K562 (cell line): Measurements from ENCODE around the gene VEGFA. TPM values are rescaled to one million over a fixed set of nuclear protein-coding genes. Genes with fewer than 3 reads are reported as not detected.
A peak's percentile ranks its signal among the peaks of the same experiment; 100 is the strongest.

Source experiments
- CBX5 ChIP-seq: IDR thresholded peaks from 2 replicates; pipeline ENCODE4 v1.6.1; 2014; ENCODE audit warnings: low read depth, borderline replicate concordance
- CREBBP ChIP-seq: IDR thresholded peaks from one replicate; pipeline ENCODE4 v1.6.1; 2012; ENCODE audit warnings: low read depth, mild to moderate bottlenecking, control low read depth, inconsistent platforms, low read length
- JUND ChIP-seq, 2 experiments: IDR thresholded peaks; 2 replicates in 1 of 2; 3 replicates in 1 of 2; pipeline ENCODE4 v1.6.1; 2011; ENCODE audit warnings: borderline replicate concordance in 2 of 2, low read depth in 2 of 2, low read length in 2 of 2, improper control_type of control experiment in 1 of 2, missing biosample characterization in 1 of 2, missing genetic modification characterization in 1 of 2, missing genetic modification reagents in 1 of 2
- POLR2G ChIP-seq: fragments of 200-400 bp; formaldehyde crosslinking; IDR thresholded peaks from 2 replicates; pipeline ENCODE4 v1.6.1; 2017; ENCODE audit warnings: low read depth, mild to moderate bottlenecking, antibody characterized with exemption, low read length, moderate library complexity
- RCOR1 ChIP-seq, 2 experiments: IDR thresholded peaks; 2 replicates each; pipeline ENCODE4 v1.6.1; 2012; ENCODE audit warnings: low read depth in 2 of 2, low read length in 2 of 2, borderline replicate concordance in 1 of 2, improper control_type of control experiment in 1 of 2
- SAFB ChIP-seq: fragments of 200-400 bp; formaldehyde crosslinking; IDR thresholded peaks from 2 replicates; pipeline ENCODE4 v1.6.1; 2017; ENCODE audit warnings: low read depth, low read length, borderline replicate concordance
- ZBTB17 ChIP-seq: fragments of 450-650 bp; formaldehyde crosslinking; IDR thresholded peaks from 2 replicates; pipeline ENCODE4 v1.4.0; 2020; ENCODE audit warnings: mild to moderate bottlenecking
- ZNF140 ChIP-seq: fragments of 250-450 bp; sonication (Bioruptor Pico); IDR thresholded peaks from 2 replicates; pipeline ENCODE4 v1.8.0; 2021; ENCODE audit warnings: moderate library complexity, mild to moderate bottlenecking, inconsistent platforms
- ZNF639 ChIP-seq, 2 experiments: fragments of 200-800 bp in 1 of 2; sonication (Bioruptor generic) in 1 of 2; sonication (generic) in 1 of 2; formaldehyde crosslinking in 1 of 2; IDR thresholded peaks in 1 of 2; conservative IDR thresholded peaks in 1 of 2; 2 replicates each; pipeline versions ENCODE4 v1.5.0 to v1.6.1; 2016 to 2020; ENCODE audit warnings: missing compliant biosample characterization in 1 of 2, missing genetic modification characterization in 1 of 2, missing genetic modification reagents in 1 of 2
- polyA plus RNA-seq, 8 experiments: library from polyadenylated mRNA; depleted of rRNA in 4 of 8; stranded (reverse) in 5 of 8; unstranded in 3 of 8; fragments of >200 nt; fragmentation: Nextera tagmentation in 2 of 8; fragmentation: Illumina TruSeq in 1 of 8; extraction: Ambion mirVana in 2 of 8; extraction: Trizol in 1 of 8; gene quantifications; 2 replicates each; pipeline versions ENCODE4 v1.2.1 to v1.2.3, GENCODE V29; 2011 to 2014; ENCODE audit warnings: inconsistent platforms in 1 of 8, missing spikeins in 1 of 8
- total RNA-seq, 7 experiments: library from RNA; depleted of rRNA in 6 of 7; stranded (reverse); fragments of >200 nt in 6 of 7; fragmentation: Illumina TruSeq in 2 of 7; extraction: Trizol in 2 of 7; gene quantifications; 2 replicates each; pipeline versions ENCODE4 v1.2.1 to v1.2.3, GENCODE V29; 2011 to 2021; ENCODE audit warnings: low replicate concordance in 1 of 7
- TF ChIP-seq, protein P1 (sequence below), 2 experiments: fragments of 450-650 bp in 1 of 2; IDR thresholded peaks; 2 replicates each; pipeline ENCODE4 v1.6.1; 2011 to 2017; ENCODE audit warnings: low read depth in 2 of 2, antibody characterized with exemption in 1 of 2, borderline replicate concordance in 1 of 2, low read length in 1 of 2, mild to moderate bottlenecking in 1 of 2, mixed read lengths in 1 of 2; ENCODE audit not compliant: control insufficient read depth in 1 of 2
- TF ChIP-seq, protein P2 (sequence below): IDR thresholded peaks from 2 replicates; pipeline ENCODE4 v1.6.1; 2014; ENCODE audit warnings: antibody characterized with exemption
- TF ChIP-seq, protein P3 (sequence below): sonication (generic); formaldehyde crosslinking; IDR thresholded peaks from 2 replicates; pipeline ENCODE4 v1.8.1; 2022; ENCODE audit warnings: missing genetic modification reagents
- TF ChIP-seq, protein P4 (sequence below): fragments of 450-650 bp; conservative IDR thresholded peaks from 2 replicates; pipeline ENCODE4 v1.6.1; 2016; ENCODE audit warnings: missing genetic modification characterization, low read depth, mild to moderate bottlenecking, control low read depth, missing compliant biosample characterization
- TF ChIP-seq, protein P5 (sequence below): fragments of 450-650 bp; IDR thresholded peaks from 2 replicates; pipeline ENCODE4 v1.6.1; 2017; ENCODE audit warnings: mild to moderate bottlenecking, moderate library complexity

Gene VEGFA
- total and polyA plus RNA-seq, 9 of the 15 experiments (the other 6 are each of a cell fraction or from before 2014, with no cell fraction given): 14.0 to 271 (median 124) TPM

DNA sequence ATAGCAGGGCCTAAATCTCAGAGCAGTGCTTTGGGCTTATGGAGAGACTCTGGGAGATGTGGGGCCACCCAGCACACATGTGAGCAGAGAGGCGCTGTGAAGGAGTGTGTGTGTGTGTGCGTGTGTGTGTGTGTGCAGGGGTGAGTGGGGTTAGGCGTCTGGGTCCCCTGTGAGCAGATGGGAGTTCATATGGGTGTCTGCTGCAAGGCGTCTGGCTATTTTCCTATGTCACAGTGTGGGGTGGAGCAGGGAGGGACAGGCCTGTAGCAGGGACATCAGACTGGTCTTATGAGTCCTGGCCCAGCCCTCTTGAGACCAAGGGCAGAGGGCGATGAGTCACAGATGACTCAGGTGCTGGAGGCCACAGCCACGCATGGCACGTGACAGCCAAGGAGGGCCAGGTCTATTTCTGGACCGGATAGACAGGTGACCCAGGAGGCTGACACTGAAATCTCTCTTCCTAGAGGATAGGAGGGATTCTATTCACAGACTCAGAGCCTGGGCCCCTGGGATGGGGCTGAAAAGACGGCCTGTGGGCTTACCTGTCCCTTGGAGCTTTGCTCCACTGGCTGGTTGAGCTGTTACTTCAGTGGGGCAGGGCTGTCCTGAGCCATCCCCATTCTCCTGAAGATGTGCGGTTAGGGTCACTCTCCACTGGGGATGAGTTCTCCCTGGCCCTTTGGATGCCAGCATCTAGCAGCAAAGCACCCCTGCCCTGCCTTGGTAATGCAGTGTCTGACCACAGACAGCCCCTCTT lies 28.9 kb downstream of the VEGFA start (continued):
- TF ChIP-seq ZNF639 (CRISPR knock-in tag; conservative IDR thresholded peaks at IDR 0.05 in 1 of 2, IDR thresholded peaks at IDR 0.05 in 1 of 2): no peak
- TF ChIP-seq ZNF140 (CRISPR knock-in tag): no peak
- TF ChIP-seq, protein P1, sequence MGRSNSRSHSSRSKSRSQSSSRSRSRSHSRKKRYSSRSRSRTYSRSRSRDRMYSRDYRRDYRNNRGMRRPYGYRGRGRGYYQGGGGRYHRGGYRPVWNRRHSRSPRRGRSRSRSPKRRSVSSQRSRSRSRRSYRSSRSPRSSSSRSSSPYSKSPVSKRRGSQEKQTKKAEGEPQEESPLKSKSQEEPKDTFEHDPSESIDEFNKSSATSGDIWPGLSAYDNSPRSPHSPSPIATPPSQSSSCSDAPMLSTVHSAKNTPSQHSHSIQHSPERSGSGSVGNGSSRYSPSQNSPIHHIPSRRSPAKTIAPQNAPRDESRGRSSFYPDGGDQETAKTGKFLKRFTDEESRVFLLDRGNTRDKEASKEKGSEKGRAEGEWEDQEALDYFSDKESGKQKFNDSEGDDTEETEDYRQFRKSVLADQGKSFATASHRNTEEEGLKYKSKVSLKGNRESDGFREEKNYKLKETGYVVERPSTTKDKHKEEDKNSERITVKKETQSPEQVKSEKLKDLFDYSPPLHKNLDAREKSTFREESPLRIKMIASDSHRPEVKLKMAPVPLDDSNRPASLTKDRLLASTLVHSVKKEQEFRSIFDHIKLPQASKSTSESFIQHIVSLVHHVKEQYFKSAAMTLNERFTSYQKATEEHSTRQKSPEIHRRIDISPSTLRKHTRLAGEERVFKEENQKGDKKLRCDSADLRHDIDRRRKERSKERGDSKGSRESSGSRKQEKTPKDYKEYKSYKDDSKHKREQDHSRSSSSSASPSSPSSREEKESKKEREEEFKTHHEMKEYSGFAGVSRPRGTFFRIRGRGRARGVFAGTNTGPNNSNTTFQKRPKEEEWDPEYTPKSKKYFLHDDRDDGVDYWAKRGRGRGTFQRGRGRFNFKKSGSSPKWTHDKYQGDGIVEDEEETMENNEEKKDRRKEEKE (IDR thresholded peaks at IDR 0.05; ENCODE audit: borderline replicate concordance in 1 of 2, control insufficient read depth in 1 of 2, low read depth in 2 of 2, low read length in 1 of 2): no peak
- no peak for TF ChIP-seq POLR2G
- TF ChIP-seq ZBTB17: no peak
- TF ChIP-seq, protein P2, sequence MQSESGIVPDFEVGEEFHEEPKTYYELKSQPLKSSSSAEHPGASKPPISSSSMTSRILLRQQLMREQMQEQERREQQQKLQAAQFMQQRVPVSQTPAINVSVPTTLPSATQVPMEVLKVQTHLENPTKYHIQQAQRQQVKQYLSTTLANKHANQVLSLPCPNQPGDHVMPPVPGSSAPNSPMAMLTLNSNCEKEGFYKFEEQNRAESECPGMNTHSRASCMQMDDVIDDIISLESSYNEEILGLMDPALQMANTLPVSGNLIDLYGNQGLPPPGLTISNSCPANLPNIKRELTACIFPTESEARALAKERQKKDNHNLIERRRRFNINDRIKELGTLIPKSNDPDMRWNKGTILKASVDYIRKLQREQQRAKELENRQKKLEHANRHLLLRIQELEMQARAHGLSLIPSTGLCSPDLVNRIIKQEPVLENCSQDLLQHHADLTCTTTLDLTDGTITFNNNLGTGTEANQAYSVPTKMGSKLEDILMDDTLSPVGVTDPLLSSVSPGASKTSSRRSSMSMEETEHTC: peak; percentile 97
- TF ChIP-seq, protein P3, sequence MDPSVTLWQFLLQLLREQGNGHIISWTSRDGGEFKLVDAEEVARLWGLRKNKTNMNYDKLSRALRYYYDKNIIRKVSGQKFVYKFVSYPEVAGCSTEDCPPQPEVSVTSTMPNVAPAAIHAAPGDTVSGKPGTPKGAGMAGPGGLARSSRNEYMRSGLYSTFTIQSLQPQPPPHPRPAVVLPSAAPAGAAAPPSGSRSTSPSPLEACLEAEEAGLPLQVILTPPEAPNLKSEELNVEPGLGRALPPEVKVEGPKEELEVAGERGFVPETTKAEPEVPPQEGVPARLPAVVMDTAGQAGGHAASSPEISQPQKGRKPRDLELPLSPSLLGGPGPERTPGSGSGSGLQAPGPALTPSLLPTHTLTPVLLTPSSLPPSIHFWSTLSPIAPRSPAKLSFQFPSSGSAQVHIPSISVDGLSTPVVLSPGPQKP: no peak
- TF ChIP-seq JUND (IDR thresholded peaks at IDR 0.05; ENCODE audit: borderline replicate concordance, low read depth, low read length): peak; percentile 100
- TF ChIP-seq JUND (tag; IDR thresholded peaks at IDR 0.05; ENCODE audit: borderline replicate concordance, low read depth, low read length): peak; percentile 100
- peak in 1 of 2 experiments; percentile 86; a peak in 2 of 4 replicates for TF ChIP-seq RCOR1 (IDR thresholded peaks at IDR 0.05; ENCODE audit: borderline replicate concordance in 1 of 2, low read depth in 2 of 2, low read length in 2 of 2)
- no peak for TF ChIP-seq SAFB
- TF ChIP-seq, protein P4, sequence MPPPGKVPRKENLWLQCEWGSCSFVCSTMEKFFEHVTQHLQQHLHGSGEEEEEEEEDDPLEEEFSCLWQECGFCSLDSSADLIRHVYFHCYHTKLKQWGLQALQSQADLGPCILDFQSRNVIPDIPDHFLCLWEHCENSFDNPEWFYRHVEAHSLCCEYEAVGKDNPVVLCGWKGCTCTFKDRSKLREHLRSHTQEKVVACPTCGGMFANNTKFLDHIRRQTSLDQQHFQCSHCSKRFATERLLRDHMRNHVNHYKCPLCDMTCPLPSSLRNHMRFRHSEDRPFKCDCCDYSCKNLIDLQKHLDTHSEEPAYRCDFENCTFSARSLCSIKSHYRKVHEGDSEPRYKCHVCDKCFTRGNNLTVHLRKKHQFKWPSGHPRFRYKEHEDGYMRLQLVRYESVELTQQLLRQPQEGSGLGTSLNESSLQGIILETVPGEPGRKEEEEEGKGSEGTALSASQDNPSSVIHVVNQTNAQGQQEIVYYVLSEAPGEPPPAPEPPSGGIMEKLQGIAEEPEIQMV (tag): no peak
- TF ChIP-seq, protein P5, sequence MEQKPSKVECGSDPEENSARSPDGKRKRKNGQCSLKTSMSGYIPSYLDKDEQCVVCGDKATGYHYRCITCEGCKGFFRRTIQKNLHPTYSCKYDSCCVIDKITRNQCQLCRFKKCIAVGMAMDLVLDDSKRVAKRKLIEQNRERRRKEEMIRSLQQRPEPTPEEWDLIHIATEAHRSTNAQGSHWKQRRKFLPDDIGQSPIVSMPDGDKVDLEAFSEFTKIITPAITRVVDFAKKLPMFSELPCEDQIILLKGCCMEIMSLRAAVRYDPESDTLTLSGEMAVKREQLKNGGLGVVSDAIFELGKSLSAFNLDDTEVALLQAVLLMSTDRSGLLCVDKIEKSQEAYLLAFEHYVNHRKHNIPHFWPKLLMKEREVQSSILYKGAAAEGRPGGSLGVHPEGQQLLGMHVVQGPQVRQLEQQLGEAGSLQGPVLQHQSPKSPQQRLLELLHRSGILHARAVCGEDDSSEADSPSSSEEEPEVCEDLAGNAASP: no peak
- TF ChIP-seq CBX5: no peak
- TF ChIP-seq CREBBP: no peak
